ENCODE results near the gene CFAP100.

GRCh38 chr3:126449621-126450051 is 54.9 kb downstream of the CFAP100 start:
- TF ChIP-seq, protein P1, sequence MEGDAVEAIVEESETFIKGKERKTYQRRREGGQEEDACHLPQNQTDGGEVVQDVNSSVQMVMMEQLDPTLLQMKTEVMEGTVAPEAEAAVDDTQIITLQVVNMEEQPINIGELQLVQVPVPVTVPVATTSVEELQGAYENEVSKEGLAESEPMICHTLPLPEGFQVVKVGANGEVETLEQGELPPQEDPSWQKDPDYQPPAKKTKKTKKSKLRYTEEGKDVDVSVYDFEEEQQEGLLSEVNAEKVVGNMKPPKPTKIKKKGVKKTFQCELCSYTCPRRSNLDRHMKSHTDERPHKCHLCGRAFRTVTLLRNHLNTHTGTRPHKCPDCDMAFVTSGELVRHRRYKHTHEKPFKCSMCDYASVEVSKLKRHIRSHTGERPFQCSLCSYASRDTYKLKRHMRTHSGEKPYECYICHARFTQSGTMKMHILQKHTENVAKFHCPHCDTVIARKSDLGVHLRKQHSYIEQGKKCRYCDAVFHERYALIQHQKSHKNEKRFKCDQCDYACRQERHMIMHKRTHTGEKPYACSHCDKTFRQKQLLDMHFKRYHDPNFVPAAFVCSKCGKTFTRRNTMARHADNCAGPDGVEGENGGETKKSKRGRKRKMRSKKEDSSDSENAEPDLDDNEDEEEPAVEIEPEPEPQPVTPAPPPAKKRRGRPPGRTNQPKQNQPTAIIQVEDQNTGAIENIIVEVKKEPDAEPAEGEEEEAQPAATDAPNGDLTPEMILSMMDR (IDR thresholded peaks at IDR 0.05; ENCODE audit: low read length) = no peak
- no peak for TF ChIP-seq EZH2 (optimal IDR thresholded peaks at IDR 0.05; ENCODE audit: low read depth, low read length)
- TF ChIP-seq EZH2phosphoT487 (IDR thresholded peaks at IDR 0.05; ENCODE audit: low read length) = no peak

All from MM.1S (cell line).